ENCODE data around the gene FAM174C.

The FAM174C gene

GRCh38 chr19:1275260-1275975 lies at the start of gene FAM174C:
FAM174C (plus strand) TSS chr19:1275530; CDS start chr19:1275550, 20 bp downstream.
- TF ChIP-seq, protein P1, sequence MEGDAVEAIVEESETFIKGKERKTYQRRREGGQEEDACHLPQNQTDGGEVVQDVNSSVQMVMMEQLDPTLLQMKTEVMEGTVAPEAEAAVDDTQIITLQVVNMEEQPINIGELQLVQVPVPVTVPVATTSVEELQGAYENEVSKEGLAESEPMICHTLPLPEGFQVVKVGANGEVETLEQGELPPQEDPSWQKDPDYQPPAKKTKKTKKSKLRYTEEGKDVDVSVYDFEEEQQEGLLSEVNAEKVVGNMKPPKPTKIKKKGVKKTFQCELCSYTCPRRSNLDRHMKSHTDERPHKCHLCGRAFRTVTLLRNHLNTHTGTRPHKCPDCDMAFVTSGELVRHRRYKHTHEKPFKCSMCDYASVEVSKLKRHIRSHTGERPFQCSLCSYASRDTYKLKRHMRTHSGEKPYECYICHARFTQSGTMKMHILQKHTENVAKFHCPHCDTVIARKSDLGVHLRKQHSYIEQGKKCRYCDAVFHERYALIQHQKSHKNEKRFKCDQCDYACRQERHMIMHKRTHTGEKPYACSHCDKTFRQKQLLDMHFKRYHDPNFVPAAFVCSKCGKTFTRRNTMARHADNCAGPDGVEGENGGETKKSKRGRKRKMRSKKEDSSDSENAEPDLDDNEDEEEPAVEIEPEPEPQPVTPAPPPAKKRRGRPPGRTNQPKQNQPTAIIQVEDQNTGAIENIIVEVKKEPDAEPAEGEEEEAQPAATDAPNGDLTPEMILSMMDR (IDR thresholded peaks at IDR 0.05; ENCODE audit: control insufficient read depth, extremely low read depth, insufficient read depth): 0 out of 2 replicates have a peak, but pooled peaks have one; percentile 4
- peak within 1 kb of the TSS; percentile 91 for H3K4me3 ChIP-seq (ENCODE audit: low read depth, low read length)
- peak; percentile 88 for DNase-seq (ENCODE audit: low read depth)

GRCh38 chr19:1226227-1226518 lies 49.2 kb upstream of the FAM174C start:
- no peak for DNase-seq (ENCODE audit: low read depth)
- TF ChIP-seq, protein P1 (IDR thresholded peaks at IDR 0.05; ENCODE audit: control insufficient read depth, extremely low read depth, insufficient read depth): no peak
- no peak overlapping the region for H3K4me3 ChIP-seq (ENCODE audit: low read depth, low read length)

DNA sequence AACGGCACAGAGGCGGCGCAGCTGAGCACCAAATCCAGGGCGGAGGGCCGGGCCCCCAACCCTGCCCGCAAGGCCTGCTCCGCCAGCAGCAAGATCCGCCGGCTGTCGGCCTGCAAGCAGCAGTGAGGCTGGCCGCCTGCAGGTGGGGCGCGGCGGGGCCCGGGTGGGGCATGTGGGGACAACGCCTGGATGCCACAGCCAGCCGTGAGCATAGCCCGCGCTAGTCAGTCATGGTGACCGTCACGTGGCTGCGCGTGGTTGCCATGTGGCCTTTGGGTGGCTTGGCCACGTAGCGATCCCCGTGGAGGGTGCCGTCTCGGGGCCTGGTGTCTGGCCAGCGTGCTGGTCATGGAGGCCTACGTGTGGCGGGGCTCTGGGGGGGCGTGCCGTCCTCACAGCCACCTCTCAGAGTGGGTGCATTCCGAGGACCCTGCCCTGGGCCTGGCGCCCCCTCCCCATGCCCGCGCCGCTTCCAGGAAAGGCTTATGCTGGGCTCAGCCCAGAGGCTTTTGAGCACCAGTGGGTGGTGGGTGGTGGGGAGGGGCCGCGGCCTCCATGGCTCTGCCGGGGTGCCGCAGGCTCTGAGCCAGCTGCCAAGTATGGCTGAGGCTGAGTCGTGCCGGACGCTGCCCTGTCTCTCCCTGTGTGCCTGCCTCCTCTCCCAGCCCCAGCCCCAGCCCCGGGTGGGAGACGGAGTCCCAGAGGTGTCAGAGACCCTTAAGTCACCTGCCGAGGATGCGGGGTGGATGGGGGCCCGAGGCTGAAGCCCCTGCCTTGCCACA lies 48.6 kb upstream of the FAM174C start:
- TF ChIP-seq, protein P1 (IDR thresholded peaks at IDR 0.05; ENCODE audit: control insufficient read depth, extremely low read depth, insufficient read depth): no peak
- DNase-seq (ENCODE audit: low read depth): no peak
- no peak overlapping the region for H3K4me3 ChIP-seq (ENCODE audit: low read depth, low read length)

GRCh38 chr19:1227304-1228054 lies 47.9 kb upstream of the FAM174C start:
- H3K4me3 ChIP-seq (ENCODE audit: low read depth, low read length): no peak overlapping the region
- no peak for DNase-seq (ENCODE audit: low read depth)
- TF ChIP-seq, protein P1 (IDR thresholded peaks at IDR 0.05; ENCODE audit: control insufficient read depth, extremely low read depth, insufficient read depth): no peak

DNA sequence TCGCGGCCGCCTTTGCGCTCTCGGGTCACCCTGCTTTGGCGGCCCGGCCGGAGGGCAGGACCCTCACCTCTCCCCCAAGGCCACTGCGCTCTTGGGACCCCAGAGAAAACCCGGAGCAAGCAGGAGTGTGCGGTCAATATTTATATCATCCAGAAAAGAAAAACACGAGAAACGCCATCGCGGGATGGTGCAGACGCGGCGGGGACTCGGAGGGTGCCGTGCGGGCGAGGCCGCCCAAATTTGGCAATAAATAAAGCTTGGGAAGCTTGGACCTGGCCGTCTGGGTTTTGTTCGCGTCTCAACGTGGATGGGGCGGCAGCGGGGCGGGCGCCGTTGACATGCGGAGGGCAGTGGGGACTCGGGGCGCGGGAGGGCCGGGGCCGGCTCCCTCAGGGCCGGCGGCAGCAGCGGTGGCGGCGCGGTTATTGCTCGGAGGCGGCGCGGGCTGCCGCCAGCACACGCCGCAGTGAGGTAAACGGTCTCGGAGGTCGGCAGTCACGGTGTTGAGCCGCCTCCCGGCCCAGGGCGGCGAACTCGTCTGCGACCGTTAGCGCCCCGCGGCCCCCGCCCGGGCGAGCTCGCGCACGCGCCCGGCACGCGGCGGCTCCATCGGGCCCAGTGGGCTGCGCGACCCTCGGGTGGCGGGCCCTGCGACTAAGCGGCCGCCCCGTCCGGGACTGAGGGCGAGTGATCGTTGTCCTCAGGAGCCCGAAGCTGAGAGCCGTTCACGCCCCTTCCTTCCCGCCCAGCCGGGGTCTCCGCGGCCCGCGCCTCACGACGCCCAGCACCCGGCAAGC lies 47.0 kb upstream of the FAM174C start:
- DNase-seq (ENCODE audit: low read depth): no peak
- TF ChIP-seq, protein P1 (IDR thresholded peaks at IDR 0.05; ENCODE audit: control insufficient read depth, extremely low read depth, insufficient read depth): no peak
- no peak overlapping the region for H3K4me3 ChIP-seq (ENCODE audit: low read depth, low read length)
